SK-N-SH (cell line): ENCODE results near the gene PSD2. TPM values are rescaled to one million over a fixed set of nuclear protein-coding genes. Genes with fewer than 3 reads are reported as not detected.

Experiments
- CTCF ChIA-PET: fragments of 300-600, 350-600 bp; formaldehyde crosslinking; extraction: SDS; loops from one replicate; lab custom pipeline; 2021; lab: Yijun Ruan, JAX
- POLR2A ChIA-PET: fragments of 350-600 bp; sonication (Branson Sonifier 250); formaldehyde crosslinking; extraction: SDS; loops from one replicate; lab custom pipeline; 2020; ENCODE audit warnings: antibody characterized with exemption, inconsistent platforms; lab: Yijun Ruan, JAX
- DNase-seq: peaks from one replicate; pipeline ENCODE4 v3.0.0; 2012
- H2AFZ ChIP-seq: fragments of 200-600 bp; sonication (generic); 2 replicates; pipeline ENCODE4 v1.8.1; 2016; ENCODE audit warnings: antibody characterized with exemption, mild to moderate bottlenecking, low read depth
- H3F3A ChIP-seq: fragments of 200-600 bp; sonication (generic); replicated peaks from 2 replicates; pipeline ENCODE3; 2016; ENCODE audit warnings: antibody characterized with exemption, mild to moderate bottlenecking; ENCODE audit not compliant: insufficient read depth
- H3K27ac ChIP-seq, 2 experiments: fragments of 200-500 bp in 1 of 2; fragments of 200-600 bp in 1 of 2; sonication (Bioruptor generic) in 1 of 2; sonication (generic), shearing (Covaris generic) in 1 of 2; 2 replicates each; pipeline versions ENCODE4 v1.5.1 to v1.6.1; 2014 to 2016; ENCODE audit warnings: low read depth in 2 of 2, inconsistent platforms in 1 of 2, low read length in 1 of 2, mild to moderate bottlenecking in 1 of 2, mixed read lengths in 1 of 2
- H3K27me3 ChIP-seq: fragments of 200-600 bp; sonication (generic), shearing (Covaris generic); 2 replicates; pipeline ENCODE4 v1.6.1; 2016; ENCODE audit warnings: mixed run types; ENCODE audit not compliant: insufficient read depth
- H3K36me3 ChIP-seq, 2 experiments: fragments of 200-500 bp in 1 of 2; fragments of 200-600 bp in 1 of 2; sonication (Bioruptor generic) in 1 of 2; sonication (generic) in 1 of 2; replicated peaks in 1 of 2; 2 replicates each; pipeline versions ENCODE3 to v1.5.1; 2014 to 2016; ENCODE audit warnings: low read length in 1 of 2, mild to moderate bottlenecking in 1 of 2; ENCODE audit not compliant: insufficient read depth in 2 of 2, control insufficient read depth in 1 of 2
- H3K4me1 ChIP-seq, 2 experiments: fragments of 200-500 bp in 1 of 2; fragments of 200-600 bp in 1 of 2; sonication (Bioruptor generic) in 1 of 2; sonication (generic), shearing (Covaris generic) in 1 of 2; 2 replicates each; pipeline versions ENCODE4 v1.5.1 to v1.6.1; 2014 to 2016; ENCODE audit warnings: low read depth in 1 of 2, low read length in 1 of 2, mixed run types in 1 of 2; ENCODE audit not compliant: insufficient read depth in 2 of 2, control insufficient read depth in 1 of 2
- H3K4me2 ChIP-seq: fragments of 200-600 bp; sonication (generic), shearing (Covaris generic); 2 replicates; pipeline ENCODE4 v1.6.1; 2017; ENCODE audit warnings: mixed run types
- H3K4me3 ChIP-seq, 2 experiments: fragments of 200-500 bp in 1 of 2; fragments of 200-600 bp in 1 of 2; sonication (Bioruptor generic) in 1 of 2; sonication (generic), shearing (Covaris generic) in 1 of 2; 2 replicates each; pipeline versions ENCODE4 v1.5.1 to v1.8.1; 2014 to 2016; ENCODE audit warnings: low read depth in 2 of 2, inconsistent platforms in 1 of 2, low read length in 1 of 2, mild to moderate bottlenecking in 1 of 2, mixed read lengths in 1 of 2, moderate library complexity in 1 of 2
- H3K79me2 ChIP-seq: fragments of 200-600 bp; sonication (generic); 2 replicates; pipeline ENCODE4 v1.8.1; 2017; ENCODE audit warnings: mild to moderate bottlenecking; ENCODE audit not compliant: insufficient read depth
- H3K9ac ChIP-seq: fragments of 200-600 bp; sonication (generic); 2 replicates; pipeline ENCODE4 v1.6.1; 2017; ENCODE audit warnings: mixed run types
- H3K9me2 ChIP-seq: fragments of 200-600 bp; sonication (generic); 2 replicates; pipeline ENCODE4 v1.6.1; 2017; ENCODE audit warnings: mixed run types
- H3K9me3 ChIP-seq: fragments of 200-600 bp; sonication (generic); 2 replicates; pipeline ENCODE4 v1.6.1; 2017; ENCODE audit warnings: mixed run types, mild to moderate bottlenecking, moderate library complexity
- H4K20me1 ChIP-seq: fragments of 200-600 bp; sonication (generic); 2 replicates; pipeline ENCODE4 v1.6.1; 2017; ENCODE audit warnings: mild to moderate bottlenecking, mixed run types; ENCODE audit not compliant: insufficient read depth
- CHD2 ChIP-seq: fragments of 150-350 bp; IDR thresholded peaks from 2 replicates; pipeline ENCODE4 v1.6.1; 2018; ENCODE audit warnings: low read length; ENCODE audit not compliant: partially characterized antibody
- FOSL2 ChIP-seq: IDR thresholded peaks from 2 replicates; pipeline ENCODE4 v1.4.0; 2012; ENCODE audit warnings: low read depth, mild to moderate bottlenecking, moderate library complexity, borderline replicate concordance
- GABPA ChIP-seq: IDR thresholded peaks from 2 replicates; pipeline ENCODE4 v1.4.0; 2012; ENCODE audit warnings: low read depth, mild to moderate bottlenecking
- JUND ChIP-seq: IDR thresholded peaks from 2 replicates; pipeline ENCODE4 v1.4.0; 2012
- MXI1 ChIP-seq: IDR thresholded peaks from 2 replicates; pipeline ENCODE4 v1.6.1; 2012; ENCODE audit warnings: mild to moderate bottlenecking, low read depth, low read length, improper control_type of control experiment
- NFIC ChIP-seq: IDR thresholded peaks from 2 replicates; pipeline ENCODE4 v1.4.0; 2012; ENCODE audit warnings: borderline replicate concordance
- RXRA ChIP-seq: IDR thresholded peaks from 2 replicates; pipeline ENCODE4 v1.4.0; 2012; ENCODE audit warnings: low read depth, mild to moderate bottlenecking, borderline replicate concordance
- SIN3A ChIP-seq: IDR thresholded peaks from 2 replicates; pipeline ENCODE4 v1.6.1; 2012; ENCODE audit warnings: low read depth, mild to moderate bottlenecking, low read length, moderate library complexity, borderline replicate concordance
- SMC3 ChIP-seq: IDR thresholded peaks from 2 replicates; pipeline ENCODE4 v1.6.1; 2012; ENCODE audit warnings: low read depth, low read length, improper control_type of control experiment
- WGBS: methylation state at CpG from one replicate; pipeline ENCODE4 v1.1.6; 2017; ENCODE audit warnings: low lambda C conversion rate; 5-methylcytosine and 5-hydroxymethylcytosine counted together
- polyA plus RNA-seq, 3 experiments: library from polyadenylated mRNA; depleted of rRNA; stranded (reverse); fragments of >200 nt; gene quantifications; 2 replicates each; pipeline ENCODE4 v1.2.3, GENCODE V29; 2012
- TF ChIP-seq, protein P1 (sequence below): IDR thresholded peaks from 2 replicates; pipeline ENCODE4 v1.4.0; 2012; ENCODE audit warnings: low read depth, borderline replicate concordance
- TF ChIP-seq, protein P2 (sequence below): fragments of 200-600 bp; sonication (generic); IDR thresholded peaks from 2 replicates; pipeline ENCODE4 v1.6.1; 2017; ENCODE audit warnings: antibody characterized with exemption, mild to moderate bottlenecking, moderate library complexity
- TF ChIP-seq, protein P3 (sequence below): fragments of 150-350 bp; IDR thresholded peaks from 2 replicates; pipeline ENCODE4 v1.6.1; 2016; ENCODE audit warnings: mild to moderate bottlenecking, low read depth, low read length
- TF ChIP-seq, protein P4 (sequence below): fragments of 150-350 bp; IDR thresholded peaks from 2 replicates; pipeline ENCODE4 v1.6.1; 2017; ENCODE audit warnings: antibody characterized with exemption, low read length, low read depth, borderline replicate concordance
- TF ChIP-seq, protein P5 (sequence below): IDR thresholded peaks from 2 replicates; pipeline ENCODE4 v1.4.0; 2012; ENCODE audit warnings: low read depth, borderline replicate concordance

The PSD2 gene
- polyA plus RNA-seq, 1 of the 3 experiments (the other 2 are of a cell fraction): 0.15 TPM

- Histone ChIP-seq H3K4me2 (no peak overlapping the region), H3K9me2 (no peaks in the 10 kb centered on the region), H3K27me3 (no peaks in the 10 kb centered on the region), H3K9me3 (no peaks in the 10 kb centered on the region), H3K4me3 (no peak overlapping the region), H3K4me1 (peaks cover 0 to 3% of the 10 kb centered on the region in 2 experiments; a peak in 1 of 4 replicates), H3K36me3 (no peaks in the 10 kb centered on the region), H3K9ac (no peak overlapping the region), H3K79me2 (no peaks in the 10 kb centered on the region), H2AFZ (no peak overlapping the region), H4K20me1 (no peaks in the 10 kb centered on the region), H3F3A (peaks cover under 1% of the 10 kb centered on the region), H3K27ac (no peak overlapping the region)
- no peak for DNase-seq
- 94% methylated on average over 7 of the region's 7 CpGs for whole genome bisulfite sequencing
- POLR2A ChIA-PET: no interaction called here
- CTCF ChIA-PET: interaction anchor here (1.1 to 17.2 kb wide), 4 partner anchors 9 to 89 kb away, joined by 3 to 225 read pairs (median 5); no protein-coding TSS in a partner anchor
- no peak for TF ChIP-seq FOSL2
- TF ChIP-seq GABPA: no peak
- no peak for TF ChIP-seq CHD2
- no peak for TF ChIP-seq MXI1
- TF ChIP-seq NFIC: no peak
- TF ChIP-seq, protein P1, sequence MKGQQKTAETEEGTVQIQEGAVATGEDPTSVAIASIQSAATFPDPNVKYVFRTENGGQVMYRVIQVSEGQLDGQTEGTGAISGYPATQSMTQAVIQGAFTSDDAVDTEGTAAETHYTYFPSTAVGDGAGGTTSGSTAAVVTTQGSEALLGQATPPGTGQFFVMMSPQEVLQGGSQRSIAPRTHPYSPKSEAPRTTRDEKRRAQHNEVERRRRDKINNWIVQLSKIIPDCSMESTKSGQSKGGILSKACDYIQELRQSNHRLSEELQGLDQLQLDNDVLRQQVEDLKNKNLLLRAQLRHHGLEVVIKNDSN: no peak
- no peak for TF ChIP-seq RXRA
- TF ChIP-seq, protein P2, sequence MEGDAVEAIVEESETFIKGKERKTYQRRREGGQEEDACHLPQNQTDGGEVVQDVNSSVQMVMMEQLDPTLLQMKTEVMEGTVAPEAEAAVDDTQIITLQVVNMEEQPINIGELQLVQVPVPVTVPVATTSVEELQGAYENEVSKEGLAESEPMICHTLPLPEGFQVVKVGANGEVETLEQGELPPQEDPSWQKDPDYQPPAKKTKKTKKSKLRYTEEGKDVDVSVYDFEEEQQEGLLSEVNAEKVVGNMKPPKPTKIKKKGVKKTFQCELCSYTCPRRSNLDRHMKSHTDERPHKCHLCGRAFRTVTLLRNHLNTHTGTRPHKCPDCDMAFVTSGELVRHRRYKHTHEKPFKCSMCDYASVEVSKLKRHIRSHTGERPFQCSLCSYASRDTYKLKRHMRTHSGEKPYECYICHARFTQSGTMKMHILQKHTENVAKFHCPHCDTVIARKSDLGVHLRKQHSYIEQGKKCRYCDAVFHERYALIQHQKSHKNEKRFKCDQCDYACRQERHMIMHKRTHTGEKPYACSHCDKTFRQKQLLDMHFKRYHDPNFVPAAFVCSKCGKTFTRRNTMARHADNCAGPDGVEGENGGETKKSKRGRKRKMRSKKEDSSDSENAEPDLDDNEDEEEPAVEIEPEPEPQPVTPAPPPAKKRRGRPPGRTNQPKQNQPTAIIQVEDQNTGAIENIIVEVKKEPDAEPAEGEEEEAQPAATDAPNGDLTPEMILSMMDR: no peak
- no peak for TF ChIP-seq JUND
- TF ChIP-seq, protein P3, sequence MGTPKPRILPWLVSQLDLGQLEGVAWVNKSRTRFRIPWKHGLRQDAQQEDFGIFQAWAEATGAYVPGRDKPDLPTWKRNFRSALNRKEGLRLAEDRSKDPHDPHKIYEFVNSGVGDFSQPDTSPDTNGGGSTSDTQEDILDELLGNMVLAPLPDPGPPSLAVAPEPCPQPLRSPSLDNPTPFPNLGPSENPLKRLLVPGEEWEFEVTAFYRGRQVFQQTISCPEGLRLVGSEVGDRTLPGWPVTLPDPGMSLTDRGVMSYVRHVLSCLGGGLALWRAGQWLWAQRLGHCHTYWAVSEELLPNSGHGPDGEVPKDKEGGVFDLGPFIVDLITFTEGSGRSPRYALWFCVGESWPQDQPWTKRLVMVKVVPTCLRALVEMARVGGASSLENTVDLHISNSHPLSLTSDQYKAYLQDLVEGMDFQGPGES: no peak
- TF ChIP-seq, protein P4, sequence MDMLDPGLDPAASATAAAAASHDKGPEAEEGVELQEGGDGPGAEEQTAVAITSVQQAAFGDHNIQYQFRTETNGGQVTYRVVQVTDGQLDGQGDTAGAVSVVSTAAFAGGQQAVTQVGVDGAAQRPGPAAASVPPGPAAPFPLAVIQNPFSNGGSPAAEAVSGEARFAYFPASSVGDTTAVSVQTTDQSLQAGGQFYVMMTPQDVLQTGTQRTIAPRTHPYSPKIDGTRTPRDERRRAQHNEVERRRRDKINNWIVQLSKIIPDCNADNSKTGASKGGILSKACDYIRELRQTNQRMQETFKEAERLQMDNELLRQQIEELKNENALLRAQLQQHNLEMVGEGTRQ: no peak
- TF ChIP-seq, protein P5, sequence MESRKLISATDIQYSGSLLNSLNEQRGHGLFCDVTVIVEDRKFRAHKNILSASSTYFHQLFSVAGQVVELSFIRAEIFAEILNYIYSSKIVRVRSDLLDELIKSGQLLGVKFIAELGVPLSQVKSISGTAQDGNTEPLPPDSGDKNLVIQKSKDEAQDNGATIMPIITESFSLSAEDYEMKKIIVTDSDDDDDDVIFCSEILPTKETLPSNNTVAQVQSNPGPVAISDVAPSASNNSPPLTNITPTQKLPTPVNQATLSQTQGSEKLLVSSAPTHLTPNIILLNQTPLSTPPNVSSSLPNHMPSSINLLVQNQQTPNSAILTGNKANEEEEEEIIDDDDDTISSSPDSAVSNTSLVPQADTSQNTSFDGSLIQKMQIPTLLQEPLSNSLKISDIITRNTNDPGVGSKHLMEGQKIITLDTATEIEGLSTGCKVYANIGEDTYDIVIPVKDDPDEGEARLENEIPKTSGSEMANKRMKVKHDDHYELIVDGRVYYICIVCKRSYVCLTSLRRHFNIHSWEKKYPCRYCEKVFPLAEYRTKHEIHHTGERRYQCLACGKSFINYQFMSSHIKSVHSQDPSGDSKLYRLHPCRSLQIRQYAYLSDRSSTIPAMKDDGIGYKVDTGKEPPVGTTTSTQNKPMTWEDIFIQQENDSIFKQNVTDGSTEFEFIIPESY: no peak
- TF ChIP-seq SMC3: no peak
- TF ChIP-seq SIN3A: no peak
- TF ChIP-seq, all 33 proteins: peak for 0
Measured at GRCh38 chr5:139854029-139854605, 58.5 kb downstream of the PSD2 start.
